ELR (cell line): ENCODE data around the gene RAB13.
A peak's percentile ranks its signal among the peaks of the same experiment; 100 is the strongest.

ENCODE experiments used
- DNase-seq: peaks from one replicate; pipeline ENCODE4 v3.0.0-alpha.2; 2015; ENCODE audit warnings: low read depth

RAB13 gene

DNA sequence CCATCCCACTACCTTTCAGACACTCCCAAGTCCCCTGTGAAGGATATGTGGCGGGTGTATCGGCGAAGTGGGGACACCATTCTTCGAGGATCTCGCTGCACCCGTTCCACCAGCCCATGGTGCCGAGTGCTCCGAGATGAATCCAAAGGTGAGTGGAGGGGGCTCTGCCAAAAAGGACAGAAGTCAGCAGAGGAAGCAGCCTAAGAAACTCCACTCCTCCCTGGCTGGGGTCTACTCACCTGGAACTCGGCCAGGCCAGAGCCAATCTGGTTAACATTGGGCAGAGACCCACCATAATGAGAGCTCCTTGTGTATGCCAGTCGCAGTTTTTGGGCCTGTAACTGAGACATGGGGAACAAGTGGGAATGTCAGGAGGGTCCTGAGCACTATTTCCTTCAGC, 31.3 kb downstream of the RAB13 start:
- no peak for DNase-seq

DNA sequence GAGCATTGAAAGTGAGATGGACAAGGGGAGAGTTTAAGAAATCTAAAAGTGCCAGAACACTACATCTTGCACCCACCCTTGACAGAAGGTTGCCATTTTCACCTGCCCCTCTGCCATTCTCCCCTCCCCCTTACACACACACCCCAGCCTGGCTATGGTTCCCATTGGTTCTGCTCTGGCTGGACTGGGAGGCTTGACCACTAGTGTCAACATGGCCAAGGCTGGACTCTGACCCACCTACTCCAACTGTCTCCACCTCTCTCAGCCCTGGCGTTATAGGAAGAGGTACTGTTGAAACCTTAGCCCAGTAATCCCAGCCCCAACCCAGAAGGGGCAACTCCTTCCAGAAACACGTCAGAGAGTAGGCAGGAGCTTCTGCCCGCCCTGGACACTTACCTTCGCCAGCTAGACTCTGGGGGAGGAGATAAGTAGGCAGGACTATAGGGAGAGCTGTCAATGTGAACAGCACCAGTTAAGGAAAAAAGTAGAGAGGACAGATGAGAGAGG, 32.2 kb downstream of the RAB13 start:
- no peak for DNase-seq

DNA sequence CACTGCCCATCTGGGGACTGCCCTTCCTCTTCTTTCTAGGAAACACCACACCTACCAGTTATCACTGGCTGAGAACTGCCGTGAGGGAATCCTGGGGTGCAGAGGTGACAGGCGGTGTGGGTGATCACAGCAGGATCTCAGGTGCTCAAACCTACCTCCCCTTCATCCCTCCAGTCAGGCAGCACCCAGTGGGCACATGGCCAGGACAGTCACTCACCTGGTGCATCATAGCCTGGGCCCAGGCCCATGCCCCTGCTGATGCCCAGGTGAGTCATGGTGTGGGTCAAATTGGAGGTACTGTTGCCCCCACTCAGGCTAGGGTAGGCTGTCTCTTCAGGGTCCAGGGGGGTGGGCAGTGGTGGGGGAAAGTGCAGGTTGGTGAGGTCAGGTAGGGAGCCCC, 34.3 kb downstream of the RAB13 start:
- no peak for DNase-seq

DNA sequence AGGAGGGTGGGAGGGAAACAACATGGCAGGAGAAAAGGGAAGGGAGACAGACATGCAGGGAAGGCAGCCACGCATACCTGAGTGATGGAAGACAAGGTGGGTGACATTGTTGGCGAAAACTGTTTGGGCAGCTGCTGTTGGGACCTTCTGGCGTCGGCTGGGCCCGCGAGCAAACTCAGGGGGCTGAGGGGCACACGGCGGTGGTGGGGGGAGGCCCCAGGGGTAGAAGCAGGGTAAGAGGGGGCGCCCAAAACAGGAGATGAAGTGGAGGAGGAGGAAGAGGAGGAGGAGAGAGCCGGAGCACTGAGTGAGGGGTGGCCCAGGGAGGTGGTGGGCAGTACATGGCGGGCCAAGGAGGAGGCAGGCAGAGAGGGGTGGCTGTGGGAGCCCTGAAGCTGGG, 35.0 kb downstream of the RAB13 start:
- DNase-seq = no peak

DNA sequence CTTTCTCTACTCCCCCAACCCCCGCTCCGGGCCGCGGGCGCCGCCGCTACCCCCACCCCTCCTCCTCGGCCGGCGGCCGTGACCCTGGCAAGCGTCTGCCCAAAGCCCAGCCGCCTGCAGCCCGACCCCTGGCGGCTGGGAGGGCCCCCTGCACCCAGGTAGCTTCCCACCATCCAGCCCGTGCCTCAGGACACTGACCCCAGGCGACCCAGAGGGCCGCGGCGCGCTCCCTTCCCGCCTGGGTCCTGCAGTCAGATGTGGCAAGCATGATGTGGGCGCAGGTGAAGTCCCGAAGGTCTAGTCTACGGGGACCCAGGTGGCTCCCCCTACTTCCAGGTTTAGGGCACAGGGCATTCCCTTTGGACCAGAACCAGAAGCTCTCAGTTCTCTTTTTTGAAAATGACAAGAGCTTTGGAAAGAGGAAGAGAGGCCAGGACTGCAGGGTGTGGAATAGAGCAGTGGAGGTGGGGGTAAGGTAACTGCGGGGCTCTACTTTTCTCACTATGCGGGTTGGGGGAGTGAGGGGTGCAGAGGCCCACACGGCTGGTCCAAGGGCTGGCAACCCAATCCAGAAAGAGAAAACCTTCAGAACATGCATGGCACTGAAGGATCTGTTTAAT, 39.4 kb downstream of the RAB13 start, which contains the start of gene DENND4B:
Gene DENND4B (minus strand): TSS at position 97 of the 620 bp plus-strand sequence. CDS start 2,344 bp downstream, outside the sequence.
- peak; percentile 84 for DNase-seq

DNA sequence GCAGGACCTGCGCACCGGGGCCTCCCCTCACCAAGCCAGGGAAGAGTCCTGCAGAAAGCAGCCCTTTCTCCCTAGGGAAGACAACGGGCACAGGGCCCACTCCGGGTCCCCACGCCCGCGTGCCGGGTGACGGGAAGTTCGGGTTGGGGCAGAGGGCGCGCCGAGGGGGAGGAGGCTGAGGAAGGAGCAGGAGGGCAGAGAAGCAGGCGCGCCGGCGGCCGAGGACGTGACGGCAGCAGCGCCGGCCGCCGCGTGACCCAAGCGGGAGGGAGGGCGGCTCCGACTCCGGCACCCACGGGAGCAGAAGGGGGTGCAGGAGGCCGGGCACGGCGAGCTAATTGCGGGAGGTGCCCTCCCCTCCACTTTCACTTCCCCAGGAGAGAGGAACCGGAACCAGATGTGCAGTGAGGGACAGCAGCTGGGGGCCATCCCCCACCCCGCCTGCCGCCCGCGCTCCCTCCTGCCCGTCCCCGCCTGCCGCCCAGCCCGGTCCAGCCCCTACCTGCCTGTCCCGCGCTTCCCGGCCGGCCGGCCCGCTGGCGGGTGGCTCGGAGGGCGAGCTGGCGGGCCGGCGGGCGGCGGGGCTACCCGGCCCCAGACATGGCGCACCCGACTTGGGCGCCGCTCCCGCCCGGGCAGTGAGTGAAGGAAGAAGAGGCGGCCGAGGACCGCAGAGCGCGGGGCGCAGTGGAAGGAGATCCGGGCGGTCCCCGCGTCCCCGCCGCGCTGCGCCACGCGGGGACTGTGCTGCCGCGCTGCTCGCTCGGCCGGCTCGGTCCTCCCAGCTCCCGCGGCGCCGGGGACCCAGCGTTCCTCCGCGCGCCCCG, 40.1 kb downstream of the RAB13 start:
- peak; percentile 73 for DNase-seq

DNA sequence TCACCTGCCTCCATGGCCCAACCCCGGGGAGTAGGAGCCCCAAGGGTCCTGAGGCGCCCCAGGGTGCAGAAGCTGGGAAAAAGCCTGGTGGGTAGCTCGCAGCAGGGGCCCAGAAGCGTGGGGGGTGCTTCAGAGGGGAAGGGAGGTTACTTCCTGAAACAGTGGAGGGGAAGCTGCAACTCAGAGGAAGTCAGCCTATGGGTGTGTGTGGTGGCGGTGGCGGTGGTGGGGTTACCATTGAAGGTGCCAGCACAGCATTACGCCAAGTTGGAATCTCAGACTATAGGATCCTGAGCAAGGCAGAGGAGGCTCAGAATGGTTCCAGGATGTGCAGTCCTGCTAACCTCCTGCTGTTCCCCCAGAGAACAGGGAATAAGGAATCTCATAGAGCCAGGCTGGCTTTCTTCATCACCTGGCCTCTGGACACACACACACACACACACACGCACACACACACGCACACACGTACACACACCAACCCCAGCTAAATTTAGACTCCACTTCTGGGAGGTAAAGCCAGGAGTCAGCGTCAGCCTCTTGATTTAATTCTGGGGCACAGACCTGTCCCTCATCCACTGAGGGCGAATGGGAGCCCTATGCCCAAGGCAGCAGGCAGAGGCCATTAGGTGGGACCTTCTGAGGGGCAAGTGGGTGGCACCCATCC, 40.9 kb downstream of the RAB13 start:
- peak; percentile 30 for DNase-seq

DNA sequence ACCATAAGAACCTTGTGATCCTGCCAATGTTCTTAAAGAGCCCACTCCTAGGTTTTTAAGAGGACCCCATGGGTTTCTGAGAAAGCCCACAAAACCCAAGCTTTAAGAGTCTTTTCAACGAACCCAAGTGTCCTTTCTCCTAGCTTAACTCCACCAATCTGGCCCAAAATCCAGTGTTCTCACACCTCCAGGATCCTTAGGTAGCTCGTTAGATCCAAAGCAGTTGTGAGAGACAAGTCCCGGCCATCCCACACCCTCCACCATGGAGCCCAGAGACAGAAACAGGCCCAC, 41.4 kb downstream of the RAB13 start:
- DNase-seq = no peak

DNA sequence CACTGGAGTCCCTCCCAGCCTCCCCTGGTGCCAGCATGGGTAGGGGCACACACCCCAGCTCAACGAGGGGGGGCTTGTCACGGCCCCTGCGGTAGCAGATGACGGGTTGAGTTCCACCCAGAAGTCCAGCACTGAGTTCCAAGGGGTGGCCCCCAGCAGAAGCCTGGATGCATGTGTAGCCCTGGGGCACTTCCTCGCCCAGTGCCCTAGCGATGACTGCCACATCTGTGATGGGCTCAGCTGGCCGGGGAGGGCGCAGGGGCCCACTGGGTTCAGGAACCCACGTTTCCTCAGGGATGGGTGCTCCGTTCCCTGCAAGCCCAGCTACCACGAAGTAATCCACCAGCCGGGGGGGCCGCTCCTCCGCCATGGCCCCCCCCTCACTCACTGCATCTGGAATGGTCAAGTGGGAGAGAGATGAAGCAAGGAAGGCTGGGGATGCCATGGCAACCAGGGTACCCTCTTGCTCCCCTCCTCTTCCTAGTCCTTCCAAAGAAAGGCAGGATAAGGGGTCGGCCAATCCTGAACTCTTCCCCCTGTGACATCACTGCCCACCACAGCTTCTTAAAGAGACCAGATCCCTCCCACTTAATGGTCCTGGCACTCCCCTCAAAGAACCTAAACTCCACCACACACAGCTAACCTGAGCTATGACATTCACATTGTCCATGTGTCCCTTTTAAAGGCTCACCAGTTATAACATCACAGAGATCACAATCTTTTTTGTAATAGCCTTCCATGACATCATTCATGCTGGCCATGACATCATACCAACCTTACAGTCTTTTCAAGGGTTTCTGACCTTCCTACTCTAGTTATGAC, 41.9 kb downstream of the RAB13 start:
- no peak for DNase-seq

DNA sequence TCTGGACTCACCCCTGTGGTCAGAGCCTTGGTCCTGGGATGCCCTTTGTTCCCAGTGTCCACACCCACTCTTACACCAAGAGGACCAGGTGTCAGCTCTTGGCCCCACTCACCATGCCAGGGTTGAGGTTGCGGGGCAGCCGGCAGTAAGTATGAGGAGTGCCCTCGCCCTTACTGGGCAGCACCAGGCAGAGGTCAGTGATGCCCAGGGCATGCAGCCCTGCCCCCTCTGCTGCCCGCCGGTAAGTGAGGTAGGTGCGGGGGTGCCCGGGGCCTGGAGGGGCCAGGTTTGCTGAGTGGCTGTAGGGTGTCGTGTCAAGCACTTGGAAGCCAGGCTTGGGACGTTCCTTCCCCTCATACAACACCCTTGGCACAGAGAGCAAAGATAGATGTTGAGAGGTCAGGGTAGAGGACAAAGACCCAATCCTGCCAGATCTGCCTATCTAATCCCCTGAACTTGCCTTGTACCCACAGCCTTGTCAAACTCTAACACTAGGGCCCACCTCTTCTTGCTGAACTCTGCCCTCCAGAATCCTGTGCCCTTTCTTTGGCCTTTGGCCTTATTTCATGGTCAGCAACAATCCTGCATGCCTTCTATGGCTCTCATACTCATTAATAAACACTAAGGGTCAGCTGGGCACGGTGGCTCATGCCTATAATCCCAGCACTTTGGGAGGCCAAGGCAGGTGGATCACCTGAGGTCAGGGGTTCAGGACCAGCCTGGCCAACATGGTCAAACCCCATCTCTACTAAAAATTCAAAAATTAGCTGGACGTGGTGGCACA, 43.2 kb downstream of the RAB13 start:
- no peak for DNase-seq

DNA sequence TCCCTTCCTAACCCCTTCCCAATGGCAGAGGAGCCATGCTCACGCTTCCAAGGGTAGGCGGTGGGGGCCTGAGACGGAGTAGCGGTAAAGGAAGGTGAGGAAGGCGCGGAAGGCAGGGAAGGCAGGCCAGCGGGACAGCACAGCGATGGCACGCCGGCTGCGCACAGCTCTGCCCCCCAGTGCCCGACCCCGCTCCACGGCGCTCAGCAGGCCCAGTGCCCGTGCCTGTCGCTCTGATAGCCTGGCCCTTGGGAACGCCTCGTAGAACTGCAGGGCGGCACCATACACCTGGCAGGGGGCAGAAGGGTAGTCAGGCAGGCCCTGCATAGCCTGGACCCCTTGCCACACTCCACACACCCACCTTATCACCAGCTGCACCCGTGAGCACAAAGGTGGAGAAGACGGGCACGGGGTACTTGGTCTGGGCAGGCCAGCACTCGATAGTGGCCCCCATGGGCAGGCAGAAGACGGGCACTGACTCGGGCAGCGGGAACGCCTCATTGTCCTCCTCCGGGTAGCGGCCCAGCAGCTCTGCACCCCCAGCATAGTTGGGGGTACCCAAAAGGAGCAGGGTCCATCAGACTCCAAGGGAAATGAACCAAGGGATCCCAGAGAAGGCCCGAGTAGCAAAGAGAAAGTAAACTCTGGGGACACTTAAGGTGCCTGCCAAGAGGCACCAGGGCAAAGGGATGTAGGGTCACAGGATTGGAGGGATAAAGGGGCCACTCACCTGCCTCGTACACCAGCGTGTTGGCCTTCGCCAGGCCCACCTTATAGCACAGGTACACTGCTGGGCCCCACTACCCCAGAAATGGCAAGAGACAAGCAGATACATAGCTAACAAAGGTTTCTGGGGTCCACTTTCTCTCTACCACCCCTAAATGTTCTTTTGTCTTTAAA, 44.1 kb downstream of the RAB13 start:
- no peak for DNase-seq

DNA sequence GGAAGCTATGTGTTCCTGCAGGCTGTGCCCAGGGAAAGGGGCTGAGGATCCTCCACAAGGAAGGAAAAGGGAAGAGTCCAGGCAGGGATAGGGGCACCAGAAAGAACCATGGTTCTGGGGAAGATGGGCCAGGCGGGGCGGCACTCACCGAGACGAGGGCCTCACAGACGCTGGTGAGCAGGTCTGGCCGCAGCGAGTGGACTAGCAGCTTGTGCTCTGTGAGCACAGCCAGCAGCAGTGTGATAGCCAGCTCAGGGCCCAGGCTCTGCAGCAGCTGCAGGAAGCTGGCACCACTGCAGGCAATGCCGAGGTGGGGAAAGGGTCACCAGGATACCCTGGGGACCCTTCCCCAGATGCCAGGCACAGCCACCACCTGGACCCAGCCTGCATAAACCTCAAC, 45.4 kb downstream of the RAB13 start:
- no peak for DNase-seq

DNA sequence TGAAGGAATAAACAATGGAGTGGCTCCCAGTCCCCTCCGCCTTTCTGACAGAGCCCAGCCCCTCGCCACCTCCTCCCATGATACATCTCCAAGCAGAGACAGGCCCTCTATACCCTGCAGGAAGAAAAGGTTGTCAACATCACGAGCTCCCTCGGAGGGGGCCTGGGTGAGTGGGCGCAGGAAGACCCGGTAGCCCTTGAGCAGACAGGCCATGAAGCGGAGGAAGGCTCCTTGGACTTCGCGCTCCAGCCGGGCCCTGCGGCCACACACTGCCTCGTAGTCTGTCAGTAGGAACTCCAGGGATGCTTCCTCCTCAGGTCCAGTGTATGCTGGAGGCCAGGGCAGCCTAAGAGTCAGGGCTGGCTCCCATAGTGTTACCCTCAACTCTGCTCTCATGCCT, 46.7 kb downstream of the RAB13 start:
- no peak for DNase-seq

DNA sequence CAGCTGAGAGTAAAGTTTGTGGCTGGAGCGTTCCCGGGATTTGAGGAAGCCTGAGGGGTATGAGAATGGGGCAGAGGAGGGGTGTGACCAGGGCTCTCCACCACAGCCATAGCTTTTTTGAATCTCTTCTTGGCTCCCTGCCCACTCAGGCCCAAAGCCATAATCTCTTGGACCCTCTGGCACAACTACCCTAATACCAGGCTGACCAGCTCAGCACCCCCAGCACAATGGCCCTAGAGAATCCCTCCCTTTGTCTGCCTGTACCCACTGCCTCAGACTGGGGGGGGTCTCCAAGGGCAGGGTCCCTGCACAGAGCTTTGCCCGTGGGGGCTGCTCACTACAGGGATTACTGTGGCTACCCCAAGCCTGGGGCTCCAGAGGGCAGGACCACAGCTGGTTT, 47.1 kb downstream of the RAB13 start:
- DNase-seq = no peak

DNA sequence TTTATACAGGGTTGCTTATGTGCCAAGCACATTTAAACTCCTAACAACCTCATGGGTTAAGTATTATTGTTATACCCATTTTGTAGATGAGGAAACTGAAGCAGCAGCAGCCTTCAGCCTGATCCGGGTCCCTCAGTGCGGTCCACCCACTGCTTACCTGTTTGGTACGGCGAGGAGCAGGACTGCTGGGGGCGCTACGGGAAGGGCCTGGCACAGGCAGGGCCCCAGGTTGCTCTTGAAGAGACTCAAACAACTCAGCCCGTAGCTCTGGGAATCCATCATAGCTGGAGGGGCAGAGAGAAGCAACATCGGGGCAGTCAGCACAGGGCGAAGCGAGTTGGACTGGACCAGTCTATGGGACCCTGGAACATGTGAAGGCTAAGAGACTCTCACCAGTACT, 48.8 kb downstream of the RAB13 start:
- DNase-seq = no peak

DNA sequence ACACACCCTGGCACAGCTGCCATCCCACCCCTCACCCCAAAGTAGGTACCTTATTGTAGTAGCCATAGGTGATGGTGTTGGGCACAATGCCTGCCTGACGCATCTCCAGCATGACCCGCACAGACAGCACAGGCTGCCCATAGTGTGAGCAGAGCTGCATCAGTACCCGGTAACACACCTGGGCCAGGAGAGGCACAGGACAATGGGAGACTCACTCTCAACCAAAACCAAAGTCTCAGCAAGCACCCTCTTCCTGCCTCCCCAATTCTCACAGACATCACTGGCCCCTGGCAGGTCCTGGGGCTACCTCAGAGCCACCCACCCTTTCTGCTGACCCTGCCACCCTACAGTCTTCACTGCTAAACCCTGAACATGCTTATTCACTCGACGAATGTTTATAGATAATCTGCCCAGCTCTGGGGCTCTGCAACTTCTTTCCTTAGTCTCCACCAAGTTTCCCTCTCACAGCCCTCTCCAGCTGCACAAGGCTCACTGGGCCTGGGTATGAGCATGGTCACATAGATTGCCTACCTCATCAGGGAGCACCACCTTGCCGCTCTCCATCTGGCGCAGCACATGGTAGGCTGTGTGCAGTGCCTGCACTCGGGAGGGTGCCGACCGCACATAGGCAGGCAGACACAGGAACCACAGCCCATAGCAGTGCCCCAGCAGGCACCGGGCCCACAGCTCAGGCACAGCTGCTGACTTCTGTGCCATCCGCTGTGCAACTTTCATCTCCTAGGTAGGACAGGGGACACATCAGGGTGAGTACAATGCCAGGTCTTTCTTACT, 49.9 kb downstream of the RAB13 start:
- no peak for DNase-seq

DNA sequence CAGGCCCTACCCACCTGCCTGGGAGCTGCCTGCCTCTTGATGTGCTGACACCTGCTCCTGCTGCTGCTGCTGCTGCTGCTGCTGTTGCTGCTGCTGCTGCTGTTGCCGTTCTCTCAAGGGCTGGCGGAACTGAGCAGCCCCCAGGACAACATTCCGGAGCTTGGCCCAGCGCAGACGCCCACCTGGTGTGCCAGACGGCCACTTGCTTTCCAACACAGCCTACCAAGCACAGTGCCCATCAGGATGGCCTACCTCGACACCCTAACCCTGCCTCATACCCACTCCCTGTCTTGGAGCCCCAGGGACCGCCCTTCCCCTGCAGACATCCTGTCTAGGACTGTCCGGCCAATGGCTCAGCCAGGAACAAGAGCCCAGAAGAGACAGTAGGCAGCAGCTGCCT, 51.4 kb downstream of the RAB13 start:
- no peak for DNase-seq

DNA sequence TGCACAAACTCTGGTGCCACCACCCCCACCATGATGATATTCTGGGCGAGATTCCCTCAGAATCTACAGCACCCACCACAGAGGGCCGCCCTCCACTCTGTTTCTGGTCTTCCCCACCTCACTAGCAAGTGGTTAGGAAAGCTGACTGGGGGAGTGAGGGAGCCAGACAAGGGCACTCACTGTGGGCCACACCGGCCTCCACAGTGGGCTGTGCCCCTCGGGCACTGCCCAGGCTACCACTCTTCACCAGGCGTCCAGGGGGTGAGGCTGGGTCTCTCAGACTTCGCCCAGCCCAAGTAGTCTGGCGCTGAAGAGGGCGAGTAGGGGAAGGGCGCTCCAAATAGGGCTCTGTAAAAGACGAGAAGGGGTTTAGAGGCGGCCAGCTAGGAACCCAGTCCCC, 52.2 kb downstream of the RAB13 start:
- DNase-seq = no peak

DNA sequence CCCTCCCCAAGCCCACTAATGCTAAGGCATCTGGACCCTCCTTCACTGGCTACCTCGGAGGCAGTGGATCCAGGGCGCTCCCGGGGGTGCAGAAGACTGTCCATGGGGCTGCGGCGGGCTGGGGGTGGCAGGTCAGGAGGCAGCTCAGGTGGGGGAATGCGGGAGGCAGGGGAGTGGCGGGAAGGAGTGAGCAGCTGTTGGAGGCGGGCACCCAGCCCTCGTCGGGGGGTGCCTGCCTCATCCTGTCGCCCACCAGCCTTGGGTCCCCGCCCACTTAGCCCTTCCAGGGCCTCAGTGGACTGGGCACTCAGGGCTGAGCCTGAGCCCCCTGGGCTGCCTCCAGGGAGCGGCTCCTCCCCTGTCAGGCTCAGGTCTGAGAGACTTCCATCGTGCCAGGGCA, 52.7 kb downstream of the RAB13 start:
- no peak for DNase-seq
